Subcutaneous abdominal adipose tissue (tissue), 5 donors: ENCODE data around the gene TBL1X.

Source experiments
- H3K27ac ChIP-seq: one replicate; pipeline ENCODE4 v1.7.0; 2013; ENCODE audit warnings: low read depth, mild to moderate bottlenecking, inconsistent platforms, low read length, moderate library complexity
- H3K27me3 ChIP-seq, 5 donors: one replicate each; pipeline ENCODE4 v1.7.0; 2013; ENCODE audit warnings: low read length in 5 of 5, inconsistent platforms in 1 of 5; ENCODE audit not compliant: control insufficient read depth in 5 of 5, insufficient read depth in 4 of 5
- H3K36me3 ChIP-seq, 5 donors: one replicate each; pipeline ENCODE4 v1.7.0; 2013; ENCODE audit warnings: low read length in 5 of 5; ENCODE audit not compliant: control insufficient read depth in 5 of 5, insufficient read depth in 5 of 5
- H3K4me1 ChIP-seq, 5 donors: one replicate each; pipeline ENCODE4 v1.7.0; 2013; ENCODE audit warnings: low read length in 5 of 5, mild to moderate bottlenecking in 3 of 5, moderate library complexity in 1 of 5; ENCODE audit not compliant: control insufficient read depth in 5 of 5, insufficient read depth in 5 of 5
- H3K4me3 ChIP-seq, 5 donors: one replicate each; pipeline ENCODE4 v1.7.0; 2013; ENCODE audit warnings: low read length in 5 of 5, low read depth in 1 of 5
- H3K9ac ChIP-seq, 5 donors: one replicate each; pipeline ENCODE4 v1.7.0; 2013; ENCODE audit warnings: low read length in 5 of 5, mild to moderate bottlenecking in 4 of 5, moderate library complexity in 3 of 5
- H3K9me3 ChIP-seq, 5 donors: one replicate each; pipeline ENCODE4 v1.7.0; 2013; ENCODE audit warnings: low read length in 5 of 5; ENCODE audit not compliant: control insufficient read depth in 5 of 5
- donor health status: healthy.
- donor health status: healthy.
- donor health status: healthy.
- donor health status: healthy.
- donor health status: healthy.

Gene TBL1X

DNA sequence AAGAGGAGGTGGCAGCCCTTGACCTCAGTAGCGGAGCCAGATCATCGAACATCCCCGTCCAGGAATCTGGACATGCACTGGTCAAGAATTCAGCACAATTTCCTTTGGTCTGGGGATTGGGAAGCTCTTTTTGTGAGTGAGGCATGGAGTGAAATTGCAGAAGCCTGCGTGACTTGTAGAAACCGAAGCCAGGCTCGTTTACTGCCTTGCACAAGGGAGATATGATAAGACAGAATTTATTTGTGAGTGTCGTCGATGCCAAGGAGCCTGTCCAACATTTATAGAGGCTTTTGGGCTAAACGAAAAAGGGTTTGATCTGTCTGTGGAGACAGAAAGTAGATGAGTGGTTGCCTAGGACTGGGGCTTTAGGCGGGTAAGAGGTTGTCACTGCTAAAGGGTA, 50.6 kb downstream of the TBL1X start:
- no peaks in the 10 kb centered on the region for H3K36me3 ChIP-seq
- H3K4me1 ChIP-seq = peaks cover 0 to 16% (median 4%) of the 10 kb centered on the region in 5 donors
- H3K27me3 ChIP-seq = peaks cover 0 to 3% (median 0%) of the 10 kb centered on the region in 5 donors
- H3K27ac ChIP-seq = no peak overlapping the region
- no peaks in the 10 kb centered on the region for H3K9me3 ChIP-seq
- no peak overlapping the region for H3K9ac ChIP-seq
- no peak overlapping the region for H3K4me3 ChIP-seq

DNA sequence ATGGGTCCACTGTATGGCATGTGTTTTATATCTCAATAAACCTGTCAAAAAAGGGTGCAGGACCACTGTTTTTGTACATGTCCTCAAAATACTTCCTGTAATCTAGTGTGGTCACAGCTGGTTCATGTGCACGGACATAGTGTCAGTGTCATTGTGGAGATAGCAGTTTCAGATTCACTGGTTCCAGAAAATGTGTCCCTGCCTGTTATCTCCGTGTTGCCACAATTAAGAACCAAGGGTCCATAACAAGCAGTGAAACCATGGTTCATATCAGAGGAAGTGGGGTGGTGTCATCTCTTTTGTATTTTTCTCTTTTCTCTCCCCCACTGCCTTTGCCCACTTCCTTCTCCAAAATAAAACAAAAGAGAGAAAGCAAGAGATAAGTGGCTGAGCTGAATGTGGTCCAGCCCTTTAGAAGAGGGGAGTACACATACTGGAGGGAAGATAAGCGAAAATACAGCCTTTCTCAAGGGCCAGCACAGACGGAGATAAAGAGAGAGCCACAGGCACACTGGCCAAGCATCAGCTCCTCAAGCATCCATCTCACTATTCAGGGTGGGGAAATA, 51.2 kb downstream of the TBL1X start:
- H3K9me3 ChIP-seq = no peaks in the 10 kb centered on the region
- H3K4me1 ChIP-seq = peaks cover 0 to 16% (median 4%) of the 10 kb centered on the region in 5 donors
- no peak overlapping the region for H3K9ac ChIP-seq
- H3K27ac ChIP-seq = no peak overlapping the region
- H3K4me3 ChIP-seq = no peak overlapping the region
- H3K27me3 ChIP-seq = peaks cover 0 to 4% (median 2%) of the 10 kb centered on the region in 5 donors
- no peaks in the 10 kb centered on the region for H3K36me3 ChIP-seq

GRCh38 chrX:9516635-9517034, 51.8 kb downstream of the TBL1X start:
- Histone ChIP-seq H3K36me3 (no peaks in the 10 kb centered on the region), H3K4me3 (no peak overlapping the region), H3K4me1 (peaks cover 0 to 16% (median 4%) of the 10 kb centered on the region in 5 donors), H3K27ac (no peak overlapping the region), H3K9ac (no peak overlapping the region), H3K9me3 (no peaks in the 10 kb centered on the region), H3K27me3 (peaks cover 0 to 4% (median 2%) of the 10 kb centered on the region in 5 donors)

DNA sequence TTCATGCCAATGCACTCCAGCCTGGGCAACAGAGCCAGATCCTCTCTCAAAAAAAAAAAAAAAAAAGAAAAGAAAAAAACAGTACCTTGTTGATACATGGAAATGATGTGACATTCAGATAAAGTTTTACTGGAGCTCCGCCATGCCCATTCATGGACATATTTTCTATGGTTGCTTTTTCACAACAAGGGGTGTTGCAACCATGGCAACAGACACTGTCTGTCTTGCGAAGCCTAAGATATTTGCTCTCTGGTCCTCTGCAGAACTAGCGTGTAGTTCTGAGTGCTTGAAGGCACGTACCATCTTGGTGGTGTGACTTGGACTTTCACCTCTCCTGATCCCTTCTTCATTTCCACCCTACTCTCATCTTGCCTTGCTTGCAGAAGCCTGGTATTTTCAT, 53.2 kb downstream of the TBL1X start:
- no peak overlapping the region for H3K27ac ChIP-seq
- H3K36me3 ChIP-seq = no peaks in the 10 kb centered on the region
- no peak overlapping the region for H3K4me3 ChIP-seq
- peaks cover 0 to 25% (median 6%) of the 10 kb centered on the region in 5 donors for H3K4me1 ChIP-seq
- no peaks in the 10 kb centered on the region for H3K9me3 ChIP-seq
- peaks cover 0 to 8% (median 2%) of the 10 kb centered on the region in 5 donors for H3K27me3 ChIP-seq
- no peak overlapping the region for H3K9ac ChIP-seq

DNA sequence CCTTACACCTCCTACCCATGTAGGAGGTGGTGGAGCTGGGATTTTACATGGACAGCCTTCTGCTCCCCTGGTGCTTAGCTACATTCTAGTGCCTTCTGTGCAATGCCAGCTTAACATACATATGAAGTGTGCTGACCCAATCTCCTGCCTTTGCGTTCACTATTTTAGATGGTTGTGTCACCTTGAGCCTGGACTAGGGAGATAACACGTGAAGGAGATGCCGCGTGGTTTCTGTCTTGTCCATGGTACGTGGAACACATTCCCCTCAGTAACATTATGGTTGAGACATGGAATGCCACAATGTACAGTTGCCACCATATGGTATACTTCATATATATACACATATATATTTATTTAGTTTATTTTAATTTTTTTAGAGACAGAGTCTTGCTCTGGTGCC, 54.0 kb downstream of the TBL1X start:
- Histone ChIP-seq H3K27me3 (peaks cover 0 to 6% (median 2%) of the 10 kb centered on the region in 5 donors), H3K4me1 (peaks cover 0 to 30% (median 11%) of the 10 kb centered on the region in 5 donors), H3K27ac (no peak overlapping the region), H3K9me3 (no peaks in the 10 kb centered on the region), H3K4me3 (no peak overlapping the region), H3K9ac (no peak overlapping the region), H3K36me3 (no peaks in the 10 kb centered on the region)

DNA sequence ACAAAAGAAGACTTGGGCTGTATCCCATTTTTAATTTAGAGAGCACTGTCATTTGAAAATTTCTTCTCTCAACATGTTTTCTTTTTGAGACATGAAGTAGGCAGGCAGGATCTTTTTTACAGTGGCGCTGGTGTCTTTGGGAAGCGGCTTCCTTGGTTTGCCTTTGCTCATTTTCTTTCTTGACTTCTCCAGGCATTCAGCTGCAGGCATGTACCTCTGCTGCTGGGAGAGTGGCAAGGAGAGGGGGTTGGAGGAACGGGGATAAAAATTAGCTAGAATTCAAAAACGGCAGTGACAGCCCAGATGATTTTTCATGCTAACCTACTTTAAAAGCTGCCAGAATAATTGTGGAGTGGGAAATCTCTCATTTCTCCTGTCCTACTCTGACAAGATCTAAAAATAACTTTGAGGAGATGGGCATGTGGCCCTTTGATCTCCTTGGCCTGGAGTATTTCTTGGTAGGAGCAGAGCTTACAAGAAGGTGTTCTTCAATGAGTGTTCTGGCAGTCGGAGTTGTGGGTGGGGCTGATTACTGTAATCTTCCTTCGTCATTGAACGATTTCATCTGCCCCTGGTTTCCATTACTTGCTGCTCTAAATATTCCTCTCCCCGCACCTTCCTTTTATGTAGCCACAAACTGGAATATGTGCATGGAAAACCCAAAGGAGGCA, 54.8 kb downstream of the TBL1X start:
- H3K36me3 ChIP-seq = no peaks in the 10 kb centered on the region
- H3K27ac ChIP-seq = no peak overlapping the region

GRCh38 chrX:9520217-9520590, 55.3 kb downstream of the TBL1X start:
- Histone ChIP-seq H3K36me3 (no peaks in the 10 kb centered on the region), H3K9me3 (no peaks in the 10 kb centered on the region), H3K4me3 (no peak overlapping the region), H3K4me1 (peaks cover 0 to 30% (median 11%) of the 10 kb centered on the region in 5 donors), H3K27ac (no peak overlapping the region), H3K27me3 (peaks cover 0 to 5% (median 2%) of the 10 kb centered on the region in 5 donors), H3K9ac (no peak overlapping the region)

More for the DNA sequence above, 54.8 kb downstream of the TBL1X start:
- Histone ChIP-seq H3K4me3 (no peak overlapping the region), H3K9me3 (no peaks in the 10 kb centered on the region), H3K4me1 (peaks cover 0 to 30% (median 11%) of the 10 kb centered on the region in 5 donors), H3K27me3 (peaks cover 0 to 5% (median 2%) of the 10 kb centered on the region in 5 donors), H3K9ac (no peak overlapping the region)

- Histone ChIP-seq H3K4me1 (peaks cover 0 to 33% (median 7%) of the 10 kb centered on the region in 5 donors), H3K9me3 (no peaks in the 10 kb centered on the region), H3K9ac (no peak overlapping the region), H3K27me3 (peaks cover 0 to 10% (median 5%) of the 10 kb centered on the region in 5 donors), H3K4me3 (no peak overlapping the region), H3K27ac (no peak overlapping the region), H3K36me3 (no peaks in the 10 kb centered on the region)
These were observed 57.7 kb downstream of the TBL1X start for GRCh38 chrX:9522378-9523155.

- H3K27ac ChIP-seq = no peak overlapping the region
- no peaks in the 10 kb centered on the region for H3K36me3 ChIP-seq
- H3K27me3 ChIP-seq = peaks cover 0 to 14% (median 5%) of the 10 kb centered on the region in 5 donors
- no peak overlapping the region for H3K4me3 ChIP-seq
- no peak overlapping the region for H3K9ac ChIP-seq
- no peaks in the 10 kb centered on the region for H3K9me3 ChIP-seq
- peaks cover 0 to 18% (median 7%) of the 10 kb centered on the region in 5 donors for H3K4me1 ChIP-seq
These were observed 60.8 kb downstream of the TBL1X start for GRCh38 chrX:9525511-9526248.
